ENCODE measurements around the gene MIF4GD. TPM values are rescaled to one million over a fixed set of nuclear protein-coding genes. Genes with fewer than 3 reads are reported as not detected.

The MIF4GD gene
- total RNA-seq, 2 donors from 2014 or later, result 18.0 to 24.9 TPM

GRCh38 chr17:75237100-75238014 is 33.7 kb downstream of the MIF4GD start:
- H3K27ac ChIP-seq, result peak overlapping the region; percentile 69 to 72
- no peak overlapping the region for H3K4me3 ChIP-seq
- H3K36me3 ChIP-seq, result peaks cover 87% of the 10 kb centered on the region

GRCh38 chr17:75232786-75233185 is 38.2 kb downstream of the MIF4GD start:
- Histone ChIP-seq H3K4me3 (no peak overlapping the region), H3K27me3 (no peaks in the 10 kb centered on the region), H3K27ac (no peak overlapping the region), H3K36me3 (peaks cover 79% of the 10 kb centered on the region), H3K4me1 (peaks cover 0 to 7% of the 10 kb centered on the region in 2 donors), H3K9me3 (no peaks in the 10 kb centered on the region)
- TF ChIP-seq CTCF (IDR thresholded peaks at IDR 0.05), result no peak
- no peak for DNase-seq (ENCODE audit: low spot score)

More at GRCh38 chr17:75237100-75238014, 33.7 kb downstream of the MIF4GD start:
- no peaks in the 10 kb centered on the region for H3K27me3 ChIP-seq
- H3K4me1 ChIP-seq, result peaks cover 0 to 17% of the 10 kb centered on the region in 2 donors
- DNase-seq (ENCODE audit: low spot score), result no peak
- no peaks in the 10 kb centered on the region for H3K9me3 ChIP-seq
- TF ChIP-seq CTCF (IDR thresholded peaks at IDR 0.05), result no peak

DNA sequence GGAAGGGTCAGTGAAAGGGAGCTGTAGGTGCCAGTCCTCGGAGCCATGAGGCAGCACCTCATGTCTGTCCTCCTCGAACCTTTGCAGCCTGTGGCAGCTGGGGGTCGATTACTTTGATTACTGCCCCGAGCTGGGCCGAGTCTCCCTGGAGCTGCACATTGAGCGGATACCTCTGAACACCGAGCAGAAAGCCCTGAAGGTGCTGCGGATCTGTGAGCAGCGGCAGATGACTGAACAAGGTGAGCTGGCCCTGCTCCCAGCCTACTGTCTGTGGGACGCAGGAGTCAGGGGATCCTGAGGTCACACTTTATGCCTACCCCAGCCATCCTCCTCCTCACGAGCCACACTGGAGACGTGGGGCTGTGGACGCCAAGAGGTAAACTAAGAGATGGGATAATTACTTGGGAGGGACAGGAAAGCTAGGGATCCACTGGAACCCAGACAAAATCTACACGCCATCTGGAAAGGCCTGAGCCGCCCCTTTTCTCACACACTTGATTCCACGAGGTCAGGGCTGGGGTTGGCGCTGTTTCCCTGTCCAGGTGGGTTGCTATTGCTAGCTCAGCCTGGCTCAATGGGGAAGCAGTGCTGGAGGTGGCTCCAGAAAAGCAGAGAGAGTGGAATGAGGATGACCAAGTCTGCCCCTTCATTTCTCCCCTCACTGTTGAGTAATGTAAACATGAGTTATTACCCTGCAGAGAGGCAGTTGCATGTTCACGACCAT is 39.1 kb downstream of the MIF4GD start:
- no peak for DNase-seq (ENCODE audit: low spot score)
- no peak overlapping the region for H3K27ac ChIP-seq
- H3K4me3 ChIP-seq, result no peak overlapping the region

GRCh38 chr17:75231071-75231470 is 40.0 kb downstream of the MIF4GD start:
- Histone ChIP-seq H3K4me1 (no peaks in the 10 kb centered on the region), H3K9me3 (no peaks in the 10 kb centered on the region), H3K4me3 (no peak overlapping the region), H3K36me3 (peaks cover 78% of the 10 kb centered on the region), H3K27me3 (no peaks in the 10 kb centered on the region), H3K27ac (no peak overlapping the region)
- no peak for TF ChIP-seq CTCF (IDR thresholded peaks at IDR 0.05)
- DNase-seq (ENCODE audit: low spot score), result no peak

More for the DNA sequence above, 39.1 kb downstream of the MIF4GD start:
- H3K36me3 ChIP-seq, result peaks cover 78% of the 10 kb centered on the region
- H3K27me3 ChIP-seq, result no peaks in the 10 kb centered on the region
- no peaks in the 10 kb centered on the region for H3K9me3 ChIP-seq
- no peaks in the 10 kb centered on the region for H3K4me1 ChIP-seq
- no peak for TF ChIP-seq CTCF (IDR thresholded peaks at IDR 0.05)

- DNase-seq (ENCODE audit: low spot score), result no peak
- Histone ChIP-seq H3K9me3 (no peaks in the 10 kb centered on the region), H3K27me3 (no peaks in the 10 kb centered on the region), H3K36me3 (peaks cover 78% of the 10 kb centered on the region), H3K4me1 (no peaks in the 10 kb centered on the region), H3K4me3 (no peak overlapping the region), H3K27ac (peak overlapping the region in 1 of 2 donors; percentile 35)
- no peak for TF ChIP-seq CTCF (IDR thresholded peaks at IDR 0.05)
Observed at GRCh38 chr17:75228847-75229246, 42.2 kb downstream of the MIF4GD start.
